K562 (cell line): Measurements from ENCODE around the gene EMID1. TPM values are rescaled to one million over a fixed set of nuclear protein-coding genes. Genes with fewer than 3 reads are reported as not detected.

ENCODE experiments used
- ATAC-seq: fragments of 200-7000 bp; cut with Tn5 transposase; 3 replicates; pipeline ENCODE4 v1.9.1; 2020; ENCODE audit warnings: moderate library complexity
- BruUV-seq: library from RNA; stranded (reverse); fragments of 400-500 nt; replicated peaks from 2 replicates; lab custom pipeline; 2021; lab: Mats Ljungman, UMichigan
- CTCF ChIA-PET: fragments of 300-600 bp; formaldehyde crosslinking; extraction: SDS; loops from one replicate; lab custom pipeline; 2021; ENCODE audit warnings: low intra/inter-chr PET ratio; lab: Yijun Ruan, JAX
- POLR2A ChIA-PET: fragments of 300-600, 350-650 bp; sonication (Branson Sonifier 250); formaldehyde crosslinking; extraction: SDS; loops from one replicate; lab custom pipeline; 2021; ENCODE audit warnings: antibody characterized with exemption, inconsistent platforms; lab: Yijun Ruan, JAX
- DNase-seq, 4 experiments: peaks; one replicate each; pipeline versions ENCODE4 v3.0.0 to v3.0.0-alpha.2; 2011 to 2018; ENCODE audit warnings: low spot score in 3 of 4, mixed read lengths in 3 of 4; ENCODE audit errors: extremely low read depth in 1 of 4
- FAIRE-seq: peaks from 2 replicates; lab custom pipeline; 2011; peaks lifted over from hg19 to GRCh38; lab: Jason Lieb, UNC
- H2AFZ ChIP-seq: 2 replicates; pipeline ENCODE4 v1.6.0; 2011; ENCODE audit warnings: low read depth, low read length, control low read depth, inconsistent platforms
- H3K27ac ChIP-seq: fragments of 200-600 bp; 3 replicates; pipeline ENCODE4 v1.8.0; 2011; ENCODE audit warnings: low read depth, mild to moderate bottlenecking, control low read depth, inconsistent platforms, low read length, moderate library complexity, mixed read lengths; ENCODE audit errors: extremely low read depth
- H3K27me3 ChIP-seq, 2 experiments: fragments of 300-600 bp in 1 of 2; 2 replicates in 1 of 2; 3 replicates in 1 of 2; pipeline versions ENCODE4 v1.6.0 to v1.8.0; 2011; ENCODE audit warnings: inconsistent platforms in 2 of 2, low read length in 2 of 2, mild to moderate bottlenecking in 1 of 2, mixed read lengths in 1 of 2, moderate library complexity in 1 of 2; ENCODE audit not compliant: control insufficient read depth in 2 of 2, insufficient read depth in 2 of 2
- H3K36me3 ChIP-seq: fragments of 300-600 bp; 3 replicates; pipeline ENCODE4 v1.8.0; 2011; ENCODE audit warnings: mild to moderate bottlenecking, low read length, inconsistent platforms; ENCODE audit not compliant: control insufficient read depth, insufficient read depth
- H3K4me1 ChIP-seq, 2 experiments: fragments of 200-600 bp in 1 of 2; replicated peaks in 1 of 2; 2 replicates in 1 of 2; 3 replicates in 1 of 2; pipeline versions ENCODE4 v1.5.1 to v1.8.0; 2011; ENCODE audit warnings: inconsistent platforms in 2 of 2, low read length in 2 of 2, mild to moderate bottlenecking in 1 of 2, mixed read lengths in 1 of 2, moderate library complexity in 1 of 2; ENCODE audit not compliant: control insufficient read depth in 2 of 2, insufficient read depth in 2 of 2
- H3K4me2 ChIP-seq: 2 replicates; pipeline ENCODE4 v1.6.1; 2011; ENCODE audit warnings: low read length, control low read depth, inconsistent platforms, mixed read lengths; ENCODE audit not compliant: insufficient read depth
- H3K4me3 ChIP-seq: fragments of 200-600 bp; sonication (generic), shearing (Covaris generic); 2 replicates; pipeline ENCODE4 v1.5.1; 2016; ENCODE audit warnings: control low read depth, inconsistent platforms
- H3K79me2 ChIP-seq: fragments of 200-600 bp; 3 replicates; pipeline ENCODE4 v1.8.0; 2011; ENCODE audit warnings: low read length, inconsistent platforms; ENCODE audit not compliant: control insufficient read depth, insufficient read depth
- H3K9ac ChIP-seq, 2 experiments: 2 replicates each; pipeline versions ENCODE4 v1.6.0 to v1.6.1; 2011; ENCODE audit warnings: low read depth in 2 of 2, low read length in 2 of 2, control low read depth in 1 of 2, inconsistent platforms in 1 of 2, mild to moderate bottlenecking in 1 of 2, mixed read lengths in 1 of 2; ENCODE audit not compliant: insufficient read depth in 1 of 2
- H3K9me1 ChIP-seq: one replicate; pipeline ENCODE4 v1.6.0; 2011; ENCODE audit warnings: inconsistent platforms, mild to moderate bottlenecking, low read length, moderate library complexity; ENCODE audit not compliant: control insufficient read depth, insufficient read depth
- H3K9me3 ChIP-seq: replicated peaks from 2 replicates; pipeline ENCODE4 v1.5.1; 2011; ENCODE audit warnings: low read depth, low read length, inconsistent platforms; ENCODE audit not compliant: control insufficient read depth, insufficient read depth
- H4K20me1 ChIP-seq: replicated peaks from 2 replicates; pipeline ENCODE4 v1.6.1; 2011; ENCODE audit warnings: low read length, inconsistent platforms, mixed read lengths; ENCODE audit not compliant: control insufficient read depth, insufficient read depth
- AFF4 ChIP-seq: sonication (generic); formaldehyde crosslinking; IDR thresholded peaks from 2 replicates; pipeline ENCODE4 v1.8.0; 2023; ENCODE audit warnings: mild to moderate bottlenecking, missing genetic modification reagents
- MLLT1 ChIP-seq, 2 experiments: fragments of 450-650 bp; IDR thresholded peaks; 2 replicates each; pipeline ENCODE4 v1.6.1; 2016
- NCOR1 ChIP-seq: fragments of 450-650 bp; IDR thresholded peaks from 2 replicates; pipeline ENCODE4 v1.6.1; 2016; ENCODE audit warnings: mild to moderate bottlenecking, moderate library complexity
- ZFP1 ChIP-seq: fragments of 450-650 bp; formaldehyde crosslinking; IDR thresholded peaks from 2 replicates; pipeline ENCODE4 v1.4.0; 2020; ENCODE audit warnings: mild to moderate bottlenecking, mixed read lengths
- ZKSCAN3 ChIP-seq: fragments of 250-450 bp; sonication (Bioruptor Pico); IDR thresholded peaks from 2 replicates; pipeline ENCODE4 v1.4.0; 2020
- WGBS: fragments of 100-300 bp; shearing (Covaris generic); methylation state at CpG from one replicate; pipeline ENCODE4 v1.1.6; 2016; ENCODE audit warnings: low coverage, mixed read lengths; ENCODE audit not compliant: insufficient coverage; ENCODE audit errors: missing lambda C conversion rate; 5-methylcytosine and 5-hydroxymethylcytosine counted together
- in situ Hi-C: fragments of 300-500 bp; cut with MboI; formaldehyde crosslinking; loops from 4 replicates; pipeline ENCODE4 v1.15.0; 2018; ENCODE audit warnings: inconsistent platforms, mixed read lengths
- intact Hi-C: fragments of 100-400 bp; cut with micrococcal nuclease; formaldehyde crosslinking; loops from 2 replicates; pipeline ENCODE4 v1.14.2; 2022
- polyA plus RNA-seq, 8 experiments: library from polyadenylated mRNA; depleted of rRNA in 4 of 8; stranded (reverse) in 5 of 8; unstranded in 3 of 8; fragments of >200 nt; fragmentation: Nextera tagmentation in 2 of 8; fragmentation: Illumina TruSeq in 1 of 8; extraction: Ambion mirVana in 2 of 8; extraction: Trizol in 1 of 8; gene quantifications; 2 replicates each; pipeline versions ENCODE4 v1.2.1 to v1.2.3, GENCODE V29; 2011 to 2014; ENCODE audit warnings: inconsistent platforms in 1 of 8, missing spikeins in 1 of 8
- total RNA-seq, 7 experiments: library from RNA; depleted of rRNA in 6 of 7; stranded (reverse); fragments of >200 nt in 6 of 7; fragmentation: Illumina TruSeq in 2 of 7; extraction: Trizol in 2 of 7; gene quantifications; 2 replicates each; pipeline versions ENCODE4 v1.2.1 to v1.2.3, GENCODE V29; 2011 to 2021; ENCODE audit warnings: low replicate concordance in 1 of 7

EMID1 gene
- total and polyA plus RNA-seq, 9 of the 15 experiments (the other 6 are each of a cell fraction or from before 2014, with no cell fraction given), result 0.15 to 7.2 (median 2.7) TPM

- ChIA-PET CTCF (no interaction called here), POLR2A (interaction anchor here (0.6 to 0.7 kb wide), 2 partner anchors 16 to 19 kb away, joined by 3 to 4 read pairs; no protein-coding TSS in a partner anchor)
- FAIRE-seq (no peak), DNase-seq (peak in 1 of 4 experiments; percentile 3), ATAC-seq (no peak)
- no TSS peak for BruUV-seq
- H3K9me1 ChIP-seq, result no peaks in the 10 kb centered on the region
- H3K4me2 ChIP-seq, result no peak overlapping the region
- H3K9ac ChIP-seq, result no peak overlapping the region
- H2AFZ ChIP-seq, result no peak overlapping the region
- WGBS, result 23% methylated on average over 10 of the region's 10 CpGs
- H3K36me3 ChIP-seq, result no peaks in the 10 kb centered on the region
- H3K4me1 ChIP-seq, result peaks cover 0 to 8% of the 10 kb centered on the region in 2 experiments; a peak in 2 of 5 replicates
- H3K79me2 ChIP-seq, result no peaks in the 10 kb centered on the region
- in situ Hi-C loops (loop anchor here (10.0 kb wide), 1 partner anchor 397 kb away; no protein-coding TSS in a partner anchor), intact Hi-C loops (no loop called here)
- no peak overlapping the region for H3K4me3 ChIP-seq
- H3K9me3 ChIP-seq, result no peaks in the 10 kb centered on the region
- H3K27ac ChIP-seq, result no peak overlapping the region
- no peaks in the 10 kb centered on the region for H3K27me3 ChIP-seq
- TF ChIP-seq NCOR1 (no peak), ZFP1 (CRISPR knock-in tag) (no peak), ZKSCAN3 (CRISPR knock-in tag) (no peak), AFF4 (CRISPR knock-in tag) (no peak), MLLT1 (IDR thresholded peaks at IDR 0.05) (no peak)
- H4K20me1 ChIP-seq, result no peaks in the 10 kb centered on the region
Observed at GRCh38 chr22:29251981-29252911, 46.5 kb downstream of the EMID1 start.
